Right lobe of liver (tissue), 4 donors: Measurements from ENCODE around the gene RARG.

Source experiments
- CTCF ChIP-seq, 4 donors: fragments of 200-600 bp in 3 of 4; fragments of 450-650 bp in 1 of 4; IDR thresholded peaks; one replicate each; pipeline versions ENCODE4 v1.5.1 to v1.8.0; 2016 to 2022; ENCODE audit warnings: antibody characterized with exemption in 4 of 4, mild to moderate bottlenecking in 2 of 4
- POLR2A ChIP-seq: fragments of 450-650 bp; IDR thresholded peaks from one replicate; pipeline ENCODE4 v1.6.1; 2017; ENCODE audit warnings: antibody characterized with exemption, mild to moderate bottlenecking
- donor health status: DM: no; HTN: no; CAD: no.
- donor health status: DM: no; HTN: no; CAD: no.
- donor health status: DM: no; HTN: yes; CAD: no.

GRCh38 chr12:53253298-53253697 lies 21.3 kb upstream of the RARG start:
- TF ChIP-seq CTCF (IDR thresholded peaks at IDR 0.05) (no peak), POLR2A (no peak)
